ENCODE results near the gene PLXNA3.

Gene PLXNA3

DNA sequence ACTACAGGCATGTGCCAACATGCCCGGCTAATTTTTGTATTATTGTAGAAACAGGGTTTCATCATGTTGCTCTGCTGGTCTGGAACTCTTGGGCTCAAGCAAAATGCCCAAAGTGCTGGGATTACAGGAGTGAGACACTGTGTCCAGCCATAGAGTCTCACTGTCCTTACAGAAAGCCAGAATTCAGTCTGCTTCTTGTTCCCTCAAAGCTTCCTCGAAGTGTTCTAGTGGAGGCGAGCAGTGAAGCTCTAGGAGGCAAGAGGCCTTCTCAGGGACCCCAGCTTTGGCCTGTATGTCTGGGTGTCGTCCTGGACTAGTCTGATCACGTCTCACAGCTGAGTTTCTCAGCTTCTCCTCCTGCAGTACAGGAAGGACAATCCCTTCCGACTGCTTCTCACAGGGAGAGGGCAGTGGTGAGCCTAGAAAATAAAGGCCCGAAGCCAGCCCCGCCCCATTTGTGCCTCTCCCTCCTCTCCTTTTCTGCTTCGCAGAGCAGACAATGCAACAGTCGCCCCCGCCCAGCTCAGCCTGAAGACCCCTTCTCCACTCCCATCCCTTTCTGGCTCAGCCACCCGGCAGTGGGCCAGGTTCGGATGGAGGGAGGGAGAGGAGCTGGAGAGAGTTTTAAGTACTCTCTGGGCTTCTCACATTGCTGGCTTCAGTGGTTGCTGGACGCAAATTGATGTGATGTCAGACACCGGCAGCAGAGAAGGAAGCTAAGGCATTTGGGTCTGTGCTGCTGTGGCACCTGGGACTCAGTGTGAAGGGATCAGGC, 69.0 kb downstream of the PLXNA3 start:
- peak overlapping the region; percentile 83 for H2AFZ ChIP-seq
- peak overlapping the region; percentile 52 for H3K4me2 ChIP-seq (ENCODE audit: low read length)
- TF ChIP-seq, protein P1, sequence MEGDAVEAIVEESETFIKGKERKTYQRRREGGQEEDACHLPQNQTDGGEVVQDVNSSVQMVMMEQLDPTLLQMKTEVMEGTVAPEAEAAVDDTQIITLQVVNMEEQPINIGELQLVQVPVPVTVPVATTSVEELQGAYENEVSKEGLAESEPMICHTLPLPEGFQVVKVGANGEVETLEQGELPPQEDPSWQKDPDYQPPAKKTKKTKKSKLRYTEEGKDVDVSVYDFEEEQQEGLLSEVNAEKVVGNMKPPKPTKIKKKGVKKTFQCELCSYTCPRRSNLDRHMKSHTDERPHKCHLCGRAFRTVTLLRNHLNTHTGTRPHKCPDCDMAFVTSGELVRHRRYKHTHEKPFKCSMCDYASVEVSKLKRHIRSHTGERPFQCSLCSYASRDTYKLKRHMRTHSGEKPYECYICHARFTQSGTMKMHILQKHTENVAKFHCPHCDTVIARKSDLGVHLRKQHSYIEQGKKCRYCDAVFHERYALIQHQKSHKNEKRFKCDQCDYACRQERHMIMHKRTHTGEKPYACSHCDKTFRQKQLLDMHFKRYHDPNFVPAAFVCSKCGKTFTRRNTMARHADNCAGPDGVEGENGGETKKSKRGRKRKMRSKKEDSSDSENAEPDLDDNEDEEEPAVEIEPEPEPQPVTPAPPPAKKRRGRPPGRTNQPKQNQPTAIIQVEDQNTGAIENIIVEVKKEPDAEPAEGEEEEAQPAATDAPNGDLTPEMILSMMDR (IDR thresholded peaks at IDR 0.05) = peak; percentile 40
- H3K79me2 ChIP-seq = no peaks in the 10 kb centered on the region
- peak overlapping the region; percentile 39 for H3K27ac ChIP-seq
- H3K4me1 ChIP-seq = peaks cover 3% of the 10 kb centered on the region
- H3K4me3 ChIP-seq (ENCODE audit: low read depth, low read length) = peak overlapping the region; percentile 33
- H3K27me3 ChIP-seq (ENCODE audit: control insufficient read depth, insufficient read depth, low read length) = no peaks in the 10 kb centered on the region
- no peaks in the 10 kb centered on the region for H3K36me3 ChIP-seq (ENCODE audit: control insufficient read depth, insufficient read depth, low read length)
- no peak overlapping the region for H3K9ac ChIP-seq
- H3K9me3 ChIP-seq (ENCODE audit: control insufficient read depth, low read length) = no peaks in the 10 kb centered on the region
